Duodenal mucosa (tissue), 2 donors: Measurements from ENCODE around the gene AGL.

Experiments used
- H3K27ac ChIP-seq: one replicate; pipeline ENCODE4 v1.7.0; 2013; ENCODE audit warnings: low read depth, low read length
- H3K27me3 ChIP-seq, 2 donors: one replicate each; pipeline ENCODE4 v1.7.0; 2013; ENCODE audit warnings: low read length in 2 of 2, control low read depth in 1 of 2; ENCODE audit not compliant: insufficient read depth in 2 of 2, control insufficient read depth in 1 of 2
- H3K36me3 ChIP-seq, 2 donors: one replicate each; pipeline ENCODE4 v1.7.0; 2013; ENCODE audit warnings: low read length in 2 of 2, control low read depth in 1 of 2; ENCODE audit not compliant: insufficient read depth in 2 of 2, control insufficient read depth in 1 of 2
- H3K4me1 ChIP-seq, 2 donors: one replicate each; pipeline ENCODE4 v1.7.0; 2013; ENCODE audit warnings: low read length in 2 of 2, control low read depth in 1 of 2; ENCODE audit not compliant: insufficient read depth in 2 of 2, control insufficient read depth in 1 of 2
- H3K4me3 ChIP-seq, 2 donors: one replicate each; pipeline ENCODE4 v1.7.0; 2013; ENCODE audit warnings: low read length in 2 of 2, low read depth in 1 of 2
- H3K9ac ChIP-seq, 2 donors: one replicate each; pipeline ENCODE4 v1.7.0; 2013; ENCODE audit warnings: low read length in 2 of 2, low read depth in 1 of 2
- H3K9me3 ChIP-seq, 2 donors: one replicate each; pipeline ENCODE4 v1.7.0; 2013; ENCODE audit warnings: low read length in 2 of 2, control low read depth in 1 of 2; ENCODE audit not compliant: control insufficient read depth in 1 of 2

AGL gene

GRCh38 chr1:99849744-99850458 lies at the start of gene AGL:
Gene AGL, plus strand, starts transcription at chr1:99850361. Its CDS starts 682 bp downstream, at chr1:99851043.
- Histone ChIP-seq H3K27ac (peak within 1 kb of the TSS; percentile 81), H3K36me3 (no peaks in the 10 kb centered on the region)

GRCh38 chr1:99801584-99801983 lies 48.6 kb upstream of the AGL start:
- no peak overlapping the region for H3K27ac ChIP-seq
- H3K9me3 ChIP-seq = no peaks in the 10 kb centered on the region
- no peak overlapping the region for H3K9ac ChIP-seq
- no peaks in the 10 kb centered on the region for H3K36me3 ChIP-seq
- H3K4me1 ChIP-seq = no peaks in the 10 kb centered on the region
- H3K27me3 ChIP-seq = peaks cover 0 to 8% of the 10 kb centered on the region in 2 donors
- H3K4me3 ChIP-seq = no peak overlapping the region

More at GRCh38 chr1:99849744-99850458, at the start of gene AGL:
- H3K4me1 ChIP-seq = peaks cover 5% of the 10 kb centered on the region in 2 donors
- no peaks in the 10 kb centered on the region for H3K27me3 ChIP-seq
- H3K9me3 ChIP-seq = no peaks in the 10 kb centered on the region
- peak within 1 kb of the TSS; percentile 79 to 85 for H3K9ac ChIP-seq
- peak within 1 kb of the TSS; percentile 98 to 99 for H3K4me3 ChIP-seq

- Histone ChIP-seq H3K9me3 (no peaks in the 10 kb centered on the region), H3K36me3 (no peaks in the 10 kb centered on the region), H3K27ac (no peak overlapping the region), H3K27me3 (peaks cover 0 to 8% of the 10 kb centered on the region in 2 donors), H3K9ac (no peak overlapping the region), H3K4me3 (no peak overlapping the region), H3K4me1 (peaks cover 0 to 3% of the 10 kb centered on the region in 2 donors)
These were observed 43.3 kb upstream of the AGL start for GRCh38 chr1:99806882-99807281.

GRCh38 chr1:99808391-99809115 lies 41.6 kb upstream of the AGL start:
- H3K9ac ChIP-seq = peak overlapping the region in 1 of 2 donors; percentile 36
- H3K4me3 ChIP-seq = no peak overlapping the region
- no peak overlapping the region for H3K27ac ChIP-seq
- peaks cover 0 to 3% of the 10 kb centered on the region in 2 donors for H3K4me1 ChIP-seq
- H3K27me3 ChIP-seq = peaks cover 0 to 8% of the 10 kb centered on the region in 2 donors
- H3K36me3 ChIP-seq = no peaks in the 10 kb centered on the region
- H3K9me3 ChIP-seq = no peaks in the 10 kb centered on the region

- Histone ChIP-seq H3K27me3 (no peaks in the 10 kb centered on the region), H3K27ac (no peak overlapping the region), H3K4me1 (peaks cover 0 to 3% of the 10 kb centered on the region in 2 donors), H3K4me3 (no peak overlapping the region), H3K9me3 (no peaks in the 10 kb centered on the region), H3K9ac (no peak overlapping the region), H3K36me3 (no peaks in the 10 kb centered on the region)
These were observed 39.1 kb upstream of the AGL start for GRCh38 chr1:99811075-99811474.

GRCh38 chr1:99811747-99812146 lies 38.4 kb upstream of the AGL start:
- Histone ChIP-seq H3K4me3 (no peak overlapping the region), H3K27me3 (no peaks in the 10 kb centered on the region), H3K9ac (no peak overlapping the region), H3K9me3 (no peaks in the 10 kb centered on the region), H3K36me3 (no peaks in the 10 kb centered on the region), H3K4me1 (peaks cover 0 to 3% of the 10 kb centered on the region in 2 donors), H3K27ac (no peak overlapping the region)

- Histone ChIP-seq H3K36me3 (no peaks in the 10 kb centered on the region), H3K4me1 (no peaks in the 10 kb centered on the region), H3K27ac (no peak overlapping the region), H3K9ac (no peak overlapping the region), H3K4me3 (no peak overlapping the region), H3K27me3 (no peaks in the 10 kb centered on the region), H3K9me3 (no peaks in the 10 kb centered on the region)
These were observed 35.7 kb upstream of the AGL start for GRCh38 chr1:99814373-99814900.

GRCh38 chr1:99816656-99817055 lies 33.5 kb upstream of the AGL start:
- H3K9ac ChIP-seq = no peak overlapping the region
- H3K4me1 ChIP-seq = no peaks in the 10 kb centered on the region
- H3K36me3 ChIP-seq = no peaks in the 10 kb centered on the region
- no peaks in the 10 kb centered on the region for H3K9me3 ChIP-seq
- no peak overlapping the region for H3K27ac ChIP-seq
- no peaks in the 10 kb centered on the region for H3K27me3 ChIP-seq
- no peak overlapping the region for H3K4me3 ChIP-seq

- Histone ChIP-seq H3K36me3 (no peaks in the 10 kb centered on the region), H3K9ac (no peak overlapping the region), H3K4me1 (no peaks in the 10 kb centered on the region), H3K27ac (no peak overlapping the region), H3K4me3 (no peak overlapping the region), H3K9me3 (no peaks in the 10 kb centered on the region), H3K27me3 (no peaks in the 10 kb centered on the region)
These were observed 32.0 kb upstream of the AGL start for GRCh38 chr1:99818063-99818699.

- Histone ChIP-seq H3K9ac (no peak overlapping the region), H3K9me3 (no peaks in the 10 kb centered on the region), H3K36me3 (no peaks in the 10 kb centered on the region), H3K4me3 (no peak overlapping the region), H3K27me3 (no peaks in the 10 kb centered on the region), H3K4me1 (no peaks in the 10 kb centered on the region), H3K27ac (no peak overlapping the region)
These were observed 29.6 kb upstream of the AGL start for GRCh38 chr1:99820546-99820945.
